Parathyroid adenoma (tissue), 2 donors: ENCODE measurements around the gene SEC63.

Experiments
- H2AFZ ChIP-seq: fragments of 300-600 bp; sonication (generic); one replicate; pipeline ENCODE4 v1.7.0; 2017; ENCODE audit warnings: antibody characterized with exemption, mild to moderate bottlenecking
- H3K27ac ChIP-seq: fragments of 300-600 bp; sonication (generic); one replicate; pipeline ENCODE4 v1.7.0; 2017
- H3K27me3 ChIP-seq: fragments of 300-600 bp; sonication (generic); one replicate; pipeline ENCODE4 v1.7.0; 2017; ENCODE audit warnings: low read length; ENCODE audit not compliant: control insufficient read depth, insufficient read depth
- H3K36me3 ChIP-seq: fragments of 300-600 bp; sonication (generic); one replicate; pipeline ENCODE4 v1.7.0; 2017; ENCODE audit warnings: low read length; ENCODE audit not compliant: control insufficient read depth, insufficient read depth
- H3K4me1 ChIP-seq: fragments of 300-600 bp; sonication (generic); one replicate; pipeline ENCODE4 v1.7.0; 2017; ENCODE audit warnings: control low read depth
- H3K4me2 ChIP-seq: fragments of 300-600 bp; sonication (generic); one replicate; pipeline ENCODE4 v1.7.0; 2017; ENCODE audit warnings: low read length
- H3K4me3 ChIP-seq: fragments of 300-600 bp; sonication (generic); one replicate; pipeline ENCODE4 v1.7.0; 2017; ENCODE audit warnings: low read depth, low read length
- H3K79me2 ChIP-seq: fragments of 300-600 bp; sonication (generic); one replicate; pipeline ENCODE4 v1.7.0; 2017; ENCODE audit warnings: control low read depth
- H3K9ac ChIP-seq: fragments of 300-600 bp; sonication (generic); one replicate; pipeline ENCODE4 v1.7.0; 2017; ENCODE audit warnings: mild to moderate bottlenecking
- H3K9me3 ChIP-seq: fragments of 300-600 bp; sonication (generic); one replicate; pipeline ENCODE4 v1.7.0; 2017; ENCODE audit warnings: low read length; ENCODE audit not compliant: control insufficient read depth
- TF ChIP-seq, protein P1 (sequence below): fragments of 300-600 bp; sonication (generic); IDR thresholded peaks from one replicate; pipeline ENCODE4 v1.7.0; 2017; ENCODE audit warnings: antibody characterized with exemption, mild to moderate bottlenecking
- donor health status: primary hyperparathyroidism.

Gene SEC63

DNA sequence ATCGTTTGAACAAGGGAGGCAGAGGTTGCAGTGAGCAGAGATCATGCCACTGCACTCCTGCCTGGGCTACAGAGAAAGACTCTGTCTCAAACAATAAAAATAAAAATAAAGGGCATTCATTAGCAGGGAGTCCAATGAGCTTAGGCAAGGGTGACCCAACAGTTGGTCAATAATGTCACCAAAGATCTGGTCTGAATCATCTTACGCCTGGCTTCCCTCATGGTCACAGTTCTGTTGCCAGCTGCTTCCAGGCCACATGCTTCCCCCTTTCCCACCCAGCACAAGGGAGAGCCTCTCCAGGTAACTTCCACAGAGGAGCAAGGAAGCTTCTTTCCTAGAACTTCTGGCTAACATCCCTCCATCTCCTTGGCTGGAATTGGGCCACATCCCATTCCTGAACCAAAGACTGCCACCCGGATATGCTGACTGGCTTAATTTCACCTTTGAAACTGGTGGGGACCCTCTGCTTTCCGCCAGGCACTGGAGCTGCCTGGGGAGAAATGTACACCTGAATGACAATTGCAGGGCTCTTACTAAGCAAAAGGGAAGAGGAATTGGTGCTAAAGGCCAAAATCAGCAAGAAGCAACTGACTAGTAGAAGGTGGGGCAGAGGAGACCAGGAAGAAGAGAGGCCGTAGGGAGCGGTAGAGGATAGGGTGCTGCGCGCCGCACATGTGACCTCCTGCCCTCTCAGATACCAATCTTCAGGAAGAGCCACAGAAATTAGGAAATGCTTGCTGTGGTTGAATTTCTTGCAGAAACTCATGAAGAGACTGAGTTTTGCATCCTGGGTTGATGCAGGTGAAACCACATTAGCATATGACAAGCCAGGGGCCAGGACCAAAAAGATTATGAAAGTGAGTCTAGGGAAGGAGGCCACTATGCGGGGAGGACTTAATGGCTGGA lies 125.6 kb downstream of the SEC63 start:
- Histone ChIP-seq H2AFZ (no peak overlapping the region), H3K9ac (no peak overlapping the region), H3K27ac (no peak overlapping the region), H3K36me3 (no peaks in the 10 kb centered on the region), H3K4me2 (no peak overlapping the region), H3K4me3 (no peak overlapping the region), H3K4me1 (no peaks in the 10 kb centered on the region), H3K9me3 (no peaks in the 10 kb centered on the region), H3K27me3 (no peaks in the 10 kb centered on the region), H3K79me2 (no peaks in the 10 kb centered on the region)
- TF ChIP-seq, protein P1, sequence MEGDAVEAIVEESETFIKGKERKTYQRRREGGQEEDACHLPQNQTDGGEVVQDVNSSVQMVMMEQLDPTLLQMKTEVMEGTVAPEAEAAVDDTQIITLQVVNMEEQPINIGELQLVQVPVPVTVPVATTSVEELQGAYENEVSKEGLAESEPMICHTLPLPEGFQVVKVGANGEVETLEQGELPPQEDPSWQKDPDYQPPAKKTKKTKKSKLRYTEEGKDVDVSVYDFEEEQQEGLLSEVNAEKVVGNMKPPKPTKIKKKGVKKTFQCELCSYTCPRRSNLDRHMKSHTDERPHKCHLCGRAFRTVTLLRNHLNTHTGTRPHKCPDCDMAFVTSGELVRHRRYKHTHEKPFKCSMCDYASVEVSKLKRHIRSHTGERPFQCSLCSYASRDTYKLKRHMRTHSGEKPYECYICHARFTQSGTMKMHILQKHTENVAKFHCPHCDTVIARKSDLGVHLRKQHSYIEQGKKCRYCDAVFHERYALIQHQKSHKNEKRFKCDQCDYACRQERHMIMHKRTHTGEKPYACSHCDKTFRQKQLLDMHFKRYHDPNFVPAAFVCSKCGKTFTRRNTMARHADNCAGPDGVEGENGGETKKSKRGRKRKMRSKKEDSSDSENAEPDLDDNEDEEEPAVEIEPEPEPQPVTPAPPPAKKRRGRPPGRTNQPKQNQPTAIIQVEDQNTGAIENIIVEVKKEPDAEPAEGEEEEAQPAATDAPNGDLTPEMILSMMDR, result no peak

- Histone ChIP-seq H2AFZ (no peak overlapping the region), H3K4me1 (no peaks in the 10 kb centered on the region), H3K27ac (no peak overlapping the region), H3K36me3 (no peaks in the 10 kb centered on the region), H3K27me3 (no peaks in the 10 kb centered on the region), H3K9ac (no peak overlapping the region), H3K9me3 (no peaks in the 10 kb centered on the region), H3K4me2 (no peak overlapping the region), H3K79me2 (no peaks in the 10 kb centered on the region), H3K4me3 (no peak overlapping the region)
- TF ChIP-seq, protein P1, result no peak
Measured at GRCh38 chr6:107830060-107830459, 127.9 kb downstream of the SEC63 start.

GRCh38 chr6:107827541-107827940 lies 130.5 kb downstream of the SEC63 start:
- Histone ChIP-seq H3K4me1 (no peaks in the 10 kb centered on the region), H2AFZ (no peak overlapping the region), H3K4me2 (no peak overlapping the region), H3K9me3 (no peaks in the 10 kb centered on the region), H3K9ac (no peak overlapping the region), H3K36me3 (no peaks in the 10 kb centered on the region), H3K27me3 (no peaks in the 10 kb centered on the region), H3K79me2 (no peaks in the 10 kb centered on the region), H3K4me3 (no peak overlapping the region), H3K27ac (no peak overlapping the region)
- TF ChIP-seq, protein P1, result no peak

GRCh38 chr6:107823047-107823557 lies 134.9 kb downstream of the SEC63 start:
- no peak overlapping the region for H3K4me2 ChIP-seq
- TF ChIP-seq, protein P1, result no peak
- H3K27ac ChIP-seq, result no peak overlapping the region
- H3K27me3 ChIP-seq, result no peaks in the 10 kb centered on the region
- no peaks in the 10 kb centered on the region for H3K79me2 ChIP-seq
- peaks cover 3% of the 10 kb centered on the region for H3K4me1 ChIP-seq
- H2AFZ ChIP-seq, result no peak overlapping the region
- H3K4me3 ChIP-seq, result no peak overlapping the region
- H3K36me3 ChIP-seq, result no peaks in the 10 kb centered on the region
- no peaks in the 10 kb centered on the region for H3K9me3 ChIP-seq
- H3K9ac ChIP-seq, result no peak overlapping the region
